GM20000 (cell line): ENCODE results near the gene ORM2.

Source experiments
- DNase-seq: peaks from one replicate; pipeline ENCODE4 v3.0.0; 2012; ENCODE audit warnings: low spot score
- CTCF ChIP-seq: IDR thresholded peaks from 2 replicates; pipeline ENCODE4 v1.5.1; 2012; ENCODE audit warnings: mild to moderate bottlenecking, control low read depth; ENCODE audit errors: extremely low read depth, missing control alignments

Gene ORM2

GRCh38 chr9:114348261-114348905, 18.7 kb downstream of the ORM2 start:
- DNase-seq, result peak; percentile 26
- TF ChIP-seq CTCF, result no peak

- TF ChIP-seq CTCF, result no peak
- peak; percentile 92 for DNase-seq
Observed at GRCh38 chr9:114348906-114349482, 19.3 kb downstream of the ORM2 start.

- DNase-seq, result no peak
- TF ChIP-seq CTCF, result no peak
Observed at GRCh38 chr9:114349713-114350480, 20.2 kb downstream of the ORM2 start.

DNA sequence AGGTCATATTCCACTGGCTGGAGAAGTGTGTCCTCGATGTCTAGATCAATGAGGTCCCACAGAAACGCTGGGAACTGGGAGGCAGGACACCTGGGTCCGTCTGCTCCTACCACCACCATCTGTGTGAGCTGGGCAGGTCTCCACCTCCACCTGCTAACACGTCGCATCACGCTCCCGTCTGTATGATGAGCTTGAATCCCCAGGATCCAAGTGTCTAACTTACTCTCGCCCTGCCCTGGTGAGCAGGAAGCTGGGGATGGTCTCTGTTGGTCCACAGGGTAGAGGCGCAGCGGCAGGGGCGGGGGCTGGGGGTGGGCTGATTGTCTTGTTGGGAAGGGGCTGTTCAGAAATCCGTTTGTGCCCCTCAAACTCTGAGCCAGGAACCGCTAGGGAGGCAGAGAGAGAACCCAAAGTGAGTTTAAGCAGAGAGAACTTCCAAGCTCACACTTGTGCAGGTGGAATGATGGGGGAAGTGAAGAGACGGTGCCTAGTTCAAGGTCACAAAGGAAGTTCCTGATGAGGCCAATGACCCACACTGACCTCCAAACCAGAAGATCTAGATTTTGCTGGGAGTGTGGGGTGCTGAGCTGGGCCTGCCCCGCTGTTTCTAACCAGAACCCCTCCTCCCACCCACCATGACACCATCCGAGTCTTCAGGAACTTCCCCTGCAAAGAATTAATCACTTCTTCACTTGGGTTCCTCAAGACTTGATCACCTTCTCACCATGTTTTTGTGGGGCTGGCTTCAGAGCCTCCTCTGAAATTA, 21.1 kb downstream of the ORM2 start:
- TF ChIP-seq CTCF, result no peak
- no peak for DNase-seq

- DNase-seq, result no peak
- no peak for TF ChIP-seq CTCF
Observed at GRCh38 chr9:114351932-114352331, 22.3 kb downstream of the ORM2 start.

GRCh38 chr9:114355821-114356220, 26.2 kb downstream of the ORM2 start:
- no peak for DNase-seq
- no peak for TF ChIP-seq CTCF
